H9 (cell line): ENCODE data around the gene HIP1. TPM values are rescaled to one million over a fixed set of nuclear protein-coding genes. Genes with fewer than 3 reads are reported as not detected.

Source experiments
- DNase-seq: peaks from one replicate; pipeline ENCODE4 v3.0.0-alpha.2; 2017
- H2AFZ ChIP-seq: one replicate; pipeline ENCODE4 v1.6.1; 2013; ENCODE audit warnings: mild to moderate bottlenecking, low read length, control low read depth, moderate library complexity
- H2AK5ac ChIP-seq: 2 replicates; pipeline ENCODE4 v1.6.1; 2013; ENCODE audit warnings: low read length, control low read depth, mixed read lengths; ENCODE audit not compliant: insufficient read length
- H2BK120ac ChIP-seq: one replicate; pipeline ENCODE4 v1.6.1; 2013; ENCODE audit warnings: low read depth, mild to moderate bottlenecking, low read length, control low read depth, inconsistent platforms; ENCODE audit not compliant: poor library complexity, severe bottlenecking
- H2BK12ac ChIP-seq: 2 replicates; pipeline ENCODE4 v1.6.1; 2013; ENCODE audit warnings: low read length, control low read depth, mixed read lengths, low read depth; ENCODE audit not compliant: insufficient read length
- H2BK15ac ChIP-seq: 2 replicates; pipeline ENCODE4 v1.6.1; 2013; ENCODE audit warnings: low read depth, low read length, control low read depth
- H2BK20ac ChIP-seq: one replicate; pipeline ENCODE4 v1.6.1; 2013; ENCODE audit warnings: low read depth, mild to moderate bottlenecking, low read length, control low read depth, inconsistent platforms; ENCODE audit not compliant: poor library complexity, severe bottlenecking
- H2BK5ac ChIP-seq: 2 replicates; pipeline ENCODE4 v1.6.1; 2013; ENCODE audit warnings: low read length, control low read depth, mixed read lengths; ENCODE audit not compliant: insufficient read length
- H3K14ac ChIP-seq: 2 replicates; pipeline ENCODE4 v1.6.1; 2013; ENCODE audit warnings: low read length, control low read depth; ENCODE audit not compliant: insufficient read depth
- H3K18ac ChIP-seq: 2 replicates; pipeline ENCODE4 v1.6.1; 2013; ENCODE audit warnings: low read depth, mild to moderate bottlenecking, mixed read lengths, low read length, control low read depth; ENCODE audit not compliant: insufficient read length
- H3K23ac ChIP-seq: 2 replicates; pipeline ENCODE4 v1.6.1; 2013; ENCODE audit warnings: low read length, control low read depth, mixed read lengths, low read depth; ENCODE audit not compliant: insufficient read length
- H3K23me2 ChIP-seq: 2 replicates; pipeline ENCODE4 v1.6.1; 2013; ENCODE audit warnings: low read depth, mild to moderate bottlenecking, mixed read lengths, low read length, control low read depth; ENCODE audit not compliant: insufficient read length, poor library complexity, severe bottlenecking
- H3K27ac ChIP-seq: 2 replicates; pipeline ENCODE4 v1.5.1; 2013; ENCODE audit warnings: low read length, control low read depth, mixed read lengths, low read depth; ENCODE audit not compliant: insufficient read length
- H3K27me3 ChIP-seq: 2 replicates; pipeline ENCODE4 v1.6.1; 2013; ENCODE audit warnings: low read length, control low read depth, inconsistent platforms; ENCODE audit not compliant: insufficient read depth
- H3K4ac ChIP-seq: 2 replicates; pipeline ENCODE4 v1.6.1; 2013; ENCODE audit warnings: low read depth, mild to moderate bottlenecking, control low read depth, inconsistent platforms, low read length, moderate library complexity
- H3K4me1 ChIP-seq: 2 replicates; pipeline ENCODE4 v1.6.1; 2013; ENCODE audit warnings: low read length, control low read depth, inconsistent platforms; ENCODE audit not compliant: insufficient read depth
- H3K4me2 ChIP-seq: 2 replicates; pipeline ENCODE4 v1.6.1; 2013; ENCODE audit warnings: low read length, control low read depth, mixed read lengths; ENCODE audit not compliant: insufficient read length, insufficient read depth
- H3K56ac ChIP-seq: 2 replicates; pipeline ENCODE4 v1.6.1; 2013; ENCODE audit warnings: low read depth, mild to moderate bottlenecking, mixed read lengths, low read length, control low read depth; ENCODE audit not compliant: insufficient read length
- H3K79me1 ChIP-seq: 2 replicates; pipeline ENCODE4 v1.6.1; 2013; ENCODE audit warnings: low read depth, mild to moderate bottlenecking, moderate library complexity, low read length, control low read depth, inconsistent platforms; ENCODE audit not compliant: insufficient read depth, poor library complexity, severe bottlenecking
- H3K79me2 ChIP-seq: 2 replicates; pipeline ENCODE4 v1.6.1; 2013; ENCODE audit warnings: low read length, control low read depth, inconsistent platforms; ENCODE audit not compliant: insufficient read depth
- H3K9ac ChIP-seq: 2 replicates; pipeline ENCODE4 v1.6.1; 2013; ENCODE audit warnings: low read length, control low read depth, mixed read lengths; ENCODE audit not compliant: insufficient read length; ENCODE audit errors: extremely low read depth
- H3K9me3 ChIP-seq: one replicate; pipeline ENCODE4 v1.6.1; 2013; ENCODE audit warnings: low read depth, low read length, inconsistent platforms; ENCODE audit not compliant: control insufficient read depth
- H3T11ph ChIP-seq: one replicate; pipeline ENCODE4 v1.6.1; 2013; ENCODE audit warnings: mild to moderate bottlenecking, low read length, control low read depth, inconsistent platforms
- H4K20me1 ChIP-seq: one replicate; pipeline ENCODE4 v1.6.1; 2013; ENCODE audit not compliant: control insufficient read depth, insufficient read length, insufficient read depth
- H4K5ac ChIP-seq: 2 replicates; pipeline ENCODE4 v1.6.1; 2013; ENCODE audit warnings: low read depth, mild to moderate bottlenecking, mixed read lengths, low read length, control low read depth; ENCODE audit not compliant: insufficient read length
- H4K8ac ChIP-seq: replicated peaks from 2 replicates; pipeline ENCODE4 v1.6.1; 2013; ENCODE audit warnings: low read length, control low read depth, mixed read lengths, low read depth; ENCODE audit not compliant: insufficient read length
- H4K91ac ChIP-seq: 2 replicates; pipeline ENCODE4 v1.6.1; 2013; ENCODE audit warnings: low read depth, mild to moderate bottlenecking, moderate library complexity, mixed read lengths, low read length, control low read depth; ENCODE audit not compliant: insufficient read length
- H3K27ac Mint-ChIP-seq, 3 experiments: 2 replicates in 2 of 3; 3 replicates in 1 of 3; pipeline ENCODE4 v1.8.0; 2020 to 2021; ENCODE audit warnings: mixed read lengths in 3 of 3, mild to moderate bottlenecking in 1 of 3, moderate library complexity in 1 of 3
- H3K27me3 Mint-ChIP-seq: 2 replicates; pipeline ENCODE4 v1.8.0; 2021; ENCODE audit warnings: low read depth, mild to moderate bottlenecking, moderate library complexity, mixed read lengths
- H3K36me3 Mint-ChIP-seq, 3 experiments: 2 replicates in 2 of 3; 3 replicates in 1 of 3; pipeline ENCODE4 v1.8.0; 2020 to 2021; ENCODE audit warnings: low read depth in 3 of 3, mixed read lengths in 3 of 3; ENCODE audit not compliant: insufficient read depth in 1 of 3
- H3K4me1 Mint-ChIP-seq, 2 experiments: 2 replicates each; pipeline ENCODE4 v1.8.0; 2020; ENCODE audit warnings: mixed read lengths in 2 of 2
- H3K4me3 Mint-ChIP-seq, 2 experiments: 2 replicates in 1 of 2; 3 replicates in 1 of 2; pipeline ENCODE4 v1.8.0; 2020 to 2021; ENCODE audit warnings: mild to moderate bottlenecking in 2 of 2, mixed read lengths in 2 of 2, moderate library complexity in 1 of 2
- H3K9me3 Mint-ChIP-seq, 2 experiments: 2 replicates in 1 of 2; 3 replicates in 1 of 2; pipeline ENCODE4 v1.8.0; 2020; ENCODE audit warnings: mild to moderate bottlenecking in 2 of 2, mixed read lengths in 2 of 2, moderate library complexity in 1 of 2
- WGBS: extraction: QIAGEN DNeasy Blood & Tissue Kit; methylation state at CpG from one replicate; pipeline ENCODE4 v1.1.7; 2013; ENCODE audit warnings: missing lambda C conversion rate, low lambda C conversion rate, mixed read lengths; ENCODE audit not compliant: insufficient read length; ENCODE audit errors: extremely low coverage; 5-methylcytosine and 5-hydroxymethylcytosine counted together
- total RNA-seq: library from RNA; stranded (reverse); gene quantifications from 2 replicates; pipeline ENCODE4 v1.2.1, GENCODE V29; 2021
- TF ChIP-seq, protein P1 (sequence below): fragments of 200-600 bp; sonication (generic); conservative IDR thresholded peaks from 3 replicates; pipeline ENCODE4 v1.8.0; 2021; ENCODE audit warnings: antibody characterized with exemption, mild to moderate bottlenecking

The HIP1 gene
- total RNA-seq, 1 experiment from 2014 or later = 87.5 TPM

DNA sequence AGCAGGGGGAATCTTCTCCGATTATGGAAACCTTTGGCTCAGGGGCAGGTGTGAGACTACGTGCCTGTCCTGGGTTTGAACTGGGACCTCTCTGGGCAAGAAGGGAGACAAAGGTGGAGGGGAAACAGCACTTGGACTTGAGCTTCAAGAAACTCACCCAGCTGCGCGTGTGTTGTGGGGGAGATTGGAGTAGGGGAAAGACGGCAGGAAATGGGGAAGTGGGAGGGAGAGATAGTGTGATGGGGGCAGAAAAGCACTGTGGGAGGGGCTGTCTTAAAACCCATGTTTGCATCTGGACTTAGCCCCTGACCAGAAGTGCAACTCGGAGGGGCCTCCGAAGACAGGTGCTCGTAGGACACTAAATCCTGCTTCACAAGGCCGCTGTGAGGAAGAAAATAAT is 107.0 kb downstream of the HIP1 start:
- H3K4me3 Mint-ChIP-seq = peak overlapping the region in 1 of 2 experiments; percentile 2; a peak in 2 of 5 replicates
- H3K4ac ChIP-seq = no peak overlapping the region

More for the DNA sequence above, 107.0 kb downstream of the HIP1 start:
- H3K4me1 Mint-ChIP-seq = peaks cover 26 to 27% of the 10 kb centered on the region in 2 experiments
- WGBS = no CpG with 5 or more reads among the region's 9 CpGs
- peaks cover 22% of the 10 kb centered on the region for H3K79me1 ChIP-seq
- H2AFZ ChIP-seq = no peak overlapping the region
- H3K27ac Mint-ChIP-seq = peak overlapping the region; percentile 36 to 92 (median 79); a peak in 6 of 7 replicates
- no peak overlapping the region; the same call in 1 of the 2 replicates for H3K14ac ChIP-seq
- no peak overlapping the region for H3K27ac ChIP-seq
- H2BK5ac ChIP-seq = no peak overlapping the region
- H3K56ac ChIP-seq = no peak overlapping the region
- H4K20me1 ChIP-seq = no peaks in the 10 kb centered on the region
- TF ChIP-seq, protein P1, sequence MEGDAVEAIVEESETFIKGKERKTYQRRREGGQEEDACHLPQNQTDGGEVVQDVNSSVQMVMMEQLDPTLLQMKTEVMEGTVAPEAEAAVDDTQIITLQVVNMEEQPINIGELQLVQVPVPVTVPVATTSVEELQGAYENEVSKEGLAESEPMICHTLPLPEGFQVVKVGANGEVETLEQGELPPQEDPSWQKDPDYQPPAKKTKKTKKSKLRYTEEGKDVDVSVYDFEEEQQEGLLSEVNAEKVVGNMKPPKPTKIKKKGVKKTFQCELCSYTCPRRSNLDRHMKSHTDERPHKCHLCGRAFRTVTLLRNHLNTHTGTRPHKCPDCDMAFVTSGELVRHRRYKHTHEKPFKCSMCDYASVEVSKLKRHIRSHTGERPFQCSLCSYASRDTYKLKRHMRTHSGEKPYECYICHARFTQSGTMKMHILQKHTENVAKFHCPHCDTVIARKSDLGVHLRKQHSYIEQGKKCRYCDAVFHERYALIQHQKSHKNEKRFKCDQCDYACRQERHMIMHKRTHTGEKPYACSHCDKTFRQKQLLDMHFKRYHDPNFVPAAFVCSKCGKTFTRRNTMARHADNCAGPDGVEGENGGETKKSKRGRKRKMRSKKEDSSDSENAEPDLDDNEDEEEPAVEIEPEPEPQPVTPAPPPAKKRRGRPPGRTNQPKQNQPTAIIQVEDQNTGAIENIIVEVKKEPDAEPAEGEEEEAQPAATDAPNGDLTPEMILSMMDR = no peak
- no peak overlapping the region for H2BK20ac ChIP-seq
- no peak overlapping the region for H2BK120ac ChIP-seq
- no peak overlapping the region for H2BK15ac ChIP-seq
- no peak overlapping the region for H4K91ac ChIP-seq
- H3K9me3 ChIP-seq = no peaks in the 10 kb centered on the region
- no peak overlapping the region for H2BK12ac ChIP-seq
- no peaks in the 10 kb centered on the region for H3K27me3 Mint-ChIP-seq
- no peak overlapping the region for H3K9ac ChIP-seq
- no peak overlapping the region for H2AK5ac ChIP-seq
- H4K5ac ChIP-seq = no peak overlapping the region
- H3K23me2 ChIP-seq = no peaks in the 10 kb centered on the region
- H3T11ph ChIP-seq = no peak overlapping the region
- peaks cover 3% of the 10 kb centered on the region; the same call in 1 of the 2 replicates for H3K4me1 ChIP-seq
- peaks cover 7 to 13% of the 10 kb centered on the region in 2 experiments; a peak in 4 of 5 replicates for H3K9me3 Mint-ChIP-seq
- no peak for DNase-seq
- peaks cover 62 to 68% (median 66%) of the 10 kb centered on the region in 3 experiments for H3K36me3 Mint-ChIP-seq
- H3K4me2 ChIP-seq = no peak overlapping the region
- peaks cover 13% of the 10 kb centered on the region; the same call in 1 of the 2 replicates for H3K79me2 ChIP-seq
- H3K18ac ChIP-seq = no peak overlapping the region
- no peaks in the 10 kb centered on the region for H3K27me3 ChIP-seq
- H3K23ac ChIP-seq = no peak overlapping the region
- H4K8ac ChIP-seq = no peak overlapping the region
